ENCODE results near the gene ZSWIM9. TPM values are rescaled to one million over a fixed set of nuclear protein-coding genes. Genes with fewer than 3 reads are reported as not detected.

Gene ZSWIM9
- total RNA-seq, 1 donor from 2014 or later: 1.6 TPM

DNA sequence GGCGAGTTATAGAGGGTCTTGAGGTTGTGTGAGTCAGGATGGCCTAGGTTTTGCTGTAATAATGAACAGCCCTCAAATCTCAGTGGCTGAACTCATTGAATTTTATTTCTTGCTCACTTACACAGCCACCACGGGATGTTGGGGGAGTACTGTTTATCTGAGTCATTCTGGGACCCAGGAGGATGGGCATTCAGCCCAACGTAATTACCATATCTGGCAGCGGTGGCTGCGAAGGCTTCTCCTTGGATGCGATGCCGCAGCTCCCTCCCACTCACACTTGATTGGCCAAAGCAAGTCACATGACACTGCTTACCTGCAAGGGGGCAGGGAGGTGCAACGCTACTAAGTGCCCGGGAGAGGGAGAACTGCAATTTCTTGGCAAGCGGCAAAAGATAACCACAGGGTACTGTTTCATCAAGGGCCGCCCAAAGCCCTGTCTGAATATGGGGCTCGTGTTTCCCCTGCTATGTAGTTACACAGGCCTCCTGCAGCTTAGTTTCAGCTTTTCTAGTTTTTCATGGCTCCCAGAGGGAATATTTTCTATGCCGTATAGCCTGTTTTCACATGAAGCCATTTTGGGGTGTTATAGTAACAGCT is 19.9 kb downstream of the ZSWIM9 start:
- TF ChIP-seq, protein P1, sequence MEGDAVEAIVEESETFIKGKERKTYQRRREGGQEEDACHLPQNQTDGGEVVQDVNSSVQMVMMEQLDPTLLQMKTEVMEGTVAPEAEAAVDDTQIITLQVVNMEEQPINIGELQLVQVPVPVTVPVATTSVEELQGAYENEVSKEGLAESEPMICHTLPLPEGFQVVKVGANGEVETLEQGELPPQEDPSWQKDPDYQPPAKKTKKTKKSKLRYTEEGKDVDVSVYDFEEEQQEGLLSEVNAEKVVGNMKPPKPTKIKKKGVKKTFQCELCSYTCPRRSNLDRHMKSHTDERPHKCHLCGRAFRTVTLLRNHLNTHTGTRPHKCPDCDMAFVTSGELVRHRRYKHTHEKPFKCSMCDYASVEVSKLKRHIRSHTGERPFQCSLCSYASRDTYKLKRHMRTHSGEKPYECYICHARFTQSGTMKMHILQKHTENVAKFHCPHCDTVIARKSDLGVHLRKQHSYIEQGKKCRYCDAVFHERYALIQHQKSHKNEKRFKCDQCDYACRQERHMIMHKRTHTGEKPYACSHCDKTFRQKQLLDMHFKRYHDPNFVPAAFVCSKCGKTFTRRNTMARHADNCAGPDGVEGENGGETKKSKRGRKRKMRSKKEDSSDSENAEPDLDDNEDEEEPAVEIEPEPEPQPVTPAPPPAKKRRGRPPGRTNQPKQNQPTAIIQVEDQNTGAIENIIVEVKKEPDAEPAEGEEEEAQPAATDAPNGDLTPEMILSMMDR (IDR thresholded peaks at IDR 0.05; ENCODE audit: insufficient read depth, low read length, poor library complexity, severe bottlenecking): peak; percentile 29
- H3K36me3 ChIP-seq (ENCODE audit: control insufficient read depth, insufficient read depth, low read length): no peaks in the 10 kb centered on the region

DNA sequence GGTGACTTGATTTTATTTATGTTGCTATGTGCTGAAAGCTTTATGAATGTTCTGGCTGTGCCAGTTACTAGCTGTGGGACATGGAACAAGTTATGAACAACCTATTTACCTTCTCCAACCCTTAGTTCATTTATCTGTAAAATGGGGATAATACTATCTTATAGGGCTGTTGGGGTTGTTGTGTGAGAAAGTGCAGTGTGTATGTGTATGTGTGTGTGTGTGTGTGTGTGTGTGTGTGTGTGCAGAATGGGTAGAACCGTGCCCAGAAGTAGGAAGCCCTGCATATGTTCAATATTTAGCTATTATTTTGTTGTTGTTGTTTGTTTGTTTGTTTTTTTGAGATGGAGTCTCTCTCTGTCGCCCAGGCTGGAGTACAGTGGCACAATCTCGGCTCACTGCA is 20.4 kb downstream of the ZSWIM9 start:
- Histone ChIP-seq H3K4me3 (ENCODE audit: low read depth, low read length) (no peak overlapping the region), H3K27me3 (ENCODE audit: control insufficient read depth, insufficient read depth, low read length) (no peaks in the 10 kb centered on the region), H3K36me3 (ENCODE audit: control insufficient read depth, insufficient read depth, low read length) (no peaks in the 10 kb centered on the region)
- TF ChIP-seq, protein P1 (IDR thresholded peaks at IDR 0.05; ENCODE audit: insufficient read depth, low read length, poor library complexity, severe bottlenecking): no peak
- no peak for DNase-seq (ENCODE audit: low read depth)

More for the DNA sequence above, 19.9 kb downstream of the ZSWIM9 start:
- no peak overlapping the region for H3K4me3 ChIP-seq (ENCODE audit: low read depth, low read length)
- no peaks in the 10 kb centered on the region for H3K27me3 ChIP-seq (ENCODE audit: control insufficient read depth, insufficient read depth, low read length)
- DNase-seq (ENCODE audit: low read depth): peak; percentile 56

DNA sequence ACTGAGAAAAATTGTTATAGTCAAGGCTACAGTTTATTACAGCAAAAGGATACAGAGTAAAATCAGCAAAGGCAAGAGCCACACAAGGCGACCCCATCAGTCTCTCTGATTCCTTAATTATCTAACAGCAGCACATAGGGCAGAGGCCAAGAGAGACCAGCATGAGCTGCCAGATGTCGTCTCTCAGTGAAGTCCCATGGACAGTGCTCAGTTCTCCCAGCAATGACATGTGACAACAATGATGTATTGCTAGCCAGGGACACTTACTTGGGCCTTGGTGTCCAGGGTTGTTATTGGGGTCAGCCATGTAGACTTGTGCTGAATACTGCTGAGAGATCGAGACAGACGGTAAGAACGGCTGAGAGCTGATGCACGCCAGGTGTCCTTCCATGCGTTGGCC is 22.3 kb downstream of the ZSWIM9 start:
- Histone ChIP-seq H3K27me3 (ENCODE audit: control insufficient read depth, insufficient read depth, low read length) (no peaks in the 10 kb centered on the region), H3K4me3 (ENCODE audit: low read depth, low read length) (no peak overlapping the region), H3K36me3 (ENCODE audit: control insufficient read depth, insufficient read depth, low read length) (no peaks in the 10 kb centered on the region)
- DNase-seq (ENCODE audit: low read depth): no peak
- TF ChIP-seq, protein P1 (IDR thresholded peaks at IDR 0.05; ENCODE audit: insufficient read depth, low read length, poor library complexity, severe bottlenecking): no peak

DNA sequence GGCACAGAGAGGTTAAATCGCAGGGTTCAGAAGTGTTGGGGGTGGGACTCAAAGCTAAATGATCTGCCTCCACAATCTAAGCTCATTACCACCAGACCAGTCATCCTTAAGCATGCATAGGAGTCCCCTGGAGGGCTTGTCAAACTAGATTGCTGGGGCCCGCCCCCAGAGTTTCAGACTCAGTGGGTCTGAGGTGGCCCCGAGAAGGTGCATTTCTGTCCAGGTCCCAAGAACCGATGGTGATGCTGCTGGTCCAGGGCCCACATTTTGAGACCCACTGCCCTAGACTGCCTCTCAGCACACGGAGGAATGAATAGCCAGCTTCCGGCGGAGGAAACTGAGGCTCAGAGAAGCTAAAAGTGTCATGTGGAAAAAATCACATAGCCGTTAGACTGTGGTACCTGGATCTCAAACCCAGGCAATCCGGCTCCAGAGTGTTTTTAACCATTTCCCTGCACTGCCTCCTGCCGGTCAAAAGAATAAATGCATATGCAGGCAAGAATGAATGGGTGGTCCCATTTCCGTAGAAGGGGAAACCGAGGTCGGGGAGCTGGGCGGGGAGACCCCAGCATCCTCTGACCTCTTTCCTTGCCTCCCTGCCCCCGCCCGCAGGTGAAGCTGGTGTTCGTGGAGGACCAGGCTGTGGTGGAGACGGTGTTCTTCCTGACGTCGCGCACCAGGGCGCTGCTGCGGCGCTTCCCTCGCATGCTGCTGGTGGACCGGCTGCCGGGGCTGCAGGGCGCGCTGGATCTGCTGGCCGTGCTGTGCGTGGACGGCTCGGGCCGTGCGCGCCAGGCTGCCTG is 23.8 kb downstream of the ZSWIM9 start:
- no peak overlapping the region for H3K4me3 ChIP-seq (ENCODE audit: low read depth, low read length)
- no peaks in the 10 kb centered on the region for H3K27me3 ChIP-seq (ENCODE audit: control insufficient read depth, insufficient read depth, low read length)
- no peaks in the 10 kb centered on the region for H3K36me3 ChIP-seq (ENCODE audit: control insufficient read depth, insufficient read depth, low read length)
- no peak for DNase-seq (ENCODE audit: low read depth)
- TF ChIP-seq, protein P1 (IDR thresholded peaks at IDR 0.05; ENCODE audit: insufficient read depth, low read length, poor library complexity, severe bottlenecking): peak; percentile 51

DNA sequence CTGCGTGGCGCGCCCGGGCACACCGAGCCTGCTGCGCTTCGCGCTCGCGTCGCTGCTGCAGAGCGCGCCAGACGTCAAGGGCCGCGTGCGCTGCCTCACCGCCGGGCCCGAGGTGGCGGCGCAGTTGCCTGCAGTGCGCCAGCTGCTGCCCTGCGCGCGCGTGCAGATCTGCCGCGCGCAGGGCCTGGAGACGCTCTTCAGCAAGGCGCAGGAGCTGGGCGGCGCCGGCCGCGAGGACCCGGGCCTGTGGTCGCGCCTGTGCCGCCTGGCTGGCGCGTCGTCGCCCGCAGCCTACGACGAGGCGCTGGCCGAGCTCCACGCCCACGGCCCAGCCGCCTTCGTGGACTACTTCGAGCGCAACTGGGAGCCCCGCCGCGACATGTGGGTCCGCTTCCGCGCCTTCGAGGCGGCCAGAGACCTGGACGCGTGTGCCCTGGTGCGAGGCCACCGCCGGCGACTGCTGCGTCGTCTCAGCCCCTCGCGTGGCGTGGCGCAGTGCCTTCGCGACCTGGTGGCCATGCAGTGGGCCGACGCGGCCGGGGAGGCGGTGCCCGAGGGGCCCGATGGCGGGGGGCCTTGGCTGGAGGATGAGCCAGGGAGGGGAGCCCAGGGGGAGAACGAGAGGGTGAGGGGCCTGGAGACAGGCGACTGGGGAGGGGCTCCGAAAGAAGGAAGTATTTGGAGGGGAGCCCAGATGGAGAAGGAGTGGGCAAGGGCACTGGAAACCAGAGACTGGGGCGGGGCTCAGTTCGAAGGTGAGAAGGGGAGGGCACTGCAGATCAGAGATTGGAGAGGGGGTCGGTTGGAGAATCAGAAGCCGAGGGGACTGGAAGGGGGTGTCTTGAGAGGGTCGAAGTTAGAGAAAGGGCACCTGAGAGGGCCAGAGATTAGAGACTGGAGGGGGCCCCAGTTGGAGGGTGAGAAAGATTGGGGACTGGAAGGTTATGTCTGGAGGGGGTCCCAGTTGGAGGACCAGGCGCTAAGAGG is 24.7 kb downstream of the ZSWIM9 start:
- H3K27me3 ChIP-seq (ENCODE audit: control insufficient read depth, insufficient read depth, low read length): no peaks in the 10 kb centered on the region
- no peaks in the 10 kb centered on the region for H3K36me3 ChIP-seq (ENCODE audit: control insufficient read depth, insufficient read depth, low read length)
- no peak for DNase-seq (ENCODE audit: low read depth)
- TF ChIP-seq, protein P1 (IDR thresholded peaks at IDR 0.05; ENCODE audit: insufficient read depth, low read length, poor library complexity, severe bottlenecking): no peak
- H3K4me3 ChIP-seq (ENCODE audit: low read depth, low read length): no peak overlapping the region
